ENCODE measurements around the gene TLR7.
A peak's percentile ranks its signal among the peaks of the same experiment; 100 is the strongest.

Gene TLR7

GRCh38 chrX:12899506-12899905, 32.6 kb downstream of the TLR7 start:
- TF ChIP-seq CTCF (IDR thresholded peaks at IDR 0.05), result no peak

- peak; percentile 56 for TF ChIP-seq CTCF (IDR thresholded peaks at IDR 0.05)
These were observed 34.6 kb downstream of the TLR7 start for GRCh38 chrX:12901486-12901885.

GRCh38 chrX:12903646-12904045, 36.8 kb downstream of the TLR7 start:
- TF ChIP-seq CTCF (IDR thresholded peaks at IDR 0.05), result no peak

GRCh38 chrX:12906046-12906761, 39.3 kb downstream of the TLR7 start, which contains the start of gene TLR8:
Gene TLR8 (plus strand): TSS chrX:12906620. CDS start chrX:12906707, 87 bp downstream.
- no peak for TF ChIP-seq CTCF (IDR thresholded peaks at IDR 0.05)

GRCh38 chrX:12910423-12911121, 43.7 kb downstream of the TLR7 start:
- no peak for TF ChIP-seq CTCF (IDR thresholded peaks at IDR 0.05)

- TF ChIP-seq CTCF (IDR thresholded peaks at IDR 0.05), result no peak
These were observed 44.2 kb downstream of the TLR7 start for GRCh38 chrX:12911122-12911470.

GRCh38 chrX:12912791-12913482, 46.1 kb downstream of the TLR7 start:
- TF ChIP-seq CTCF (IDR thresholded peaks at IDR 0.05), result no peak
